ENCODE data around the gene AKAP17A.
"Not testable (repeated sequence)": the region's sequence is repeated elsewhere in the genome, so short reads cannot be mapped to it uniquely, and the experiment has no call there.

AKAP17A gene

DNA sequence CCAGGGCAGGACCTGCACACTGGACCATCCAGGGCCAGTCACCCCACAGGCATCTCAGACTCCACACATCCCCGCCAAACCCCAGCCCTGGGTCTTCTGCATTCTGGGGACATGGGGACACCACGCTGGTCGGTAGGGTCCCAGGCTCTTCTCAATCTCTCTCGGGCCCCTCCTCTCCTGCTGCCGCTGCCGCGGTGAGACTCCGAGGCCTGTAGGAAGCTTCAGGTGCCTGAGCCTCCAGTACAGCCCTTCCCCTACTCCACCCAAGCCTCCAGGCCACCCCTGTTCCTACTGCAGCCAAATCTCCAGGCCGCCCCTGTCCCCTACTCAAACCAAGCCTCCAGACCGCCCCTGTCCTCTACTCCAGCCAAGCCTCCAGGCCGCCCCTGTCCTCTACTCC, 17.9 kb downstream of the AKAP17A start:
- no peak for DNase-seq (ENCODE audit: low read depth)

DNA sequence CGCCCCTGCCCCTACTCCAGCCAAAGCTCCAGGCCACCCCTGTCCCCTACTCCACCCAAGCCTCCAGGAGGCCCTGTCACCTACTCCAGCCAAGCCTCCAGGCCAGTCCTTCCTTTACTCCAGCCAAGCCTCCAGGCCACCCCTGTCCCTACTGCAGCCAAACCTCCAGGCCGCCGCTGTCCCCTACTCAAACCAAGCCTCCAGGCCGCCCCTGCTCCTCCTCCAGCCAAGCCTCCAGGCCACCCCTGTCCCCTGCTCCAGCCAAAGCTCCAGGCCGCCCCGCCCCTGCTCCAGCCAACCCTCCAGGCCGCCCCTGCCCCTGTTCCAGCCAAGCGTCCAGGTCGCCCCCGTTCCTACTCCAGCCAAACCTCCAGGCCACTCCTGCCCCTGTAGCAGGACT, 18.4 kb downstream of the AKAP17A start:
- no peak for DNase-seq (ENCODE audit: low read depth)

DNA sequence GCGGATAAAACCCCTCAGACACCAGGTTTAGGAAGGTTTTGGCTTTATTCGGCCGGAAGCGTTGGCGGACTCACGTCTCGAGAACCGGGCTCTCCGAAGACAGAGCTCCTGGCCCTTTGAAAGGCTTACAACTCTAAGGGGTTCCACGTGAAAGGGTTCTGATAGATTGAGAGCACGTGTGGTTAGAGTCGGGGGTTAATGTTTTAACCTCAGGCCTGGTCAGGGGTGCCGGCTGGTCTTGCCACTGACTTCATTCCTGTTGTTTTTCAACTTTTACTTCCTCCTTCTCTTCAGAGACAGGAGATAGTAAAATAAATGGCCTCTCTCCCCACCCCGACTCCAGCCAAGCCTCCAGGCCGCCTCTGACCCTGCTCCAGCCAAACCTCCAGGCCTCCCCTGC, 18.8 kb downstream of the AKAP17A start:
- no peak for DNase-seq (ENCODE audit: low read depth)

DNA sequence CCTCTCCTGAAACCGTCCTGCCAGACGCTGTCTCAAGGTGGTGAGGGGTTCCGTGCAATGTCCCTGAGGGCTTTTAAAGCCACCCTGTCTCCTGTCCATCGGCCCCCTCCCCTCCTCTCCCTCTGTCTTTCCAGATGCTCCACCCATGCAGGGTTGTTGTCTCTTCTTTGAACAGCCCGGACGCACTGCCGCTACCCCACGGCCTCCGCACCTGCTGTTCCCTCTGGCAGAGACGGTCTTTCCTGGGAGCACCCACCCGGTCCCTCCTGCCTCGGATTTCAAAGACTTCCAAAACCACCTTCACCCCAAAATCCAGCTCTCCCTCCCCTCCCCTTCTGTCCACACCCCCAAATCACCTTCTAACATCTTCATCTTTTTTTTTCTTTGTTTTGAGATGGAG, 19.3 kb downstream of the AKAP17A start:
- no peak for DNase-seq (ENCODE audit: low read depth)

DNA sequence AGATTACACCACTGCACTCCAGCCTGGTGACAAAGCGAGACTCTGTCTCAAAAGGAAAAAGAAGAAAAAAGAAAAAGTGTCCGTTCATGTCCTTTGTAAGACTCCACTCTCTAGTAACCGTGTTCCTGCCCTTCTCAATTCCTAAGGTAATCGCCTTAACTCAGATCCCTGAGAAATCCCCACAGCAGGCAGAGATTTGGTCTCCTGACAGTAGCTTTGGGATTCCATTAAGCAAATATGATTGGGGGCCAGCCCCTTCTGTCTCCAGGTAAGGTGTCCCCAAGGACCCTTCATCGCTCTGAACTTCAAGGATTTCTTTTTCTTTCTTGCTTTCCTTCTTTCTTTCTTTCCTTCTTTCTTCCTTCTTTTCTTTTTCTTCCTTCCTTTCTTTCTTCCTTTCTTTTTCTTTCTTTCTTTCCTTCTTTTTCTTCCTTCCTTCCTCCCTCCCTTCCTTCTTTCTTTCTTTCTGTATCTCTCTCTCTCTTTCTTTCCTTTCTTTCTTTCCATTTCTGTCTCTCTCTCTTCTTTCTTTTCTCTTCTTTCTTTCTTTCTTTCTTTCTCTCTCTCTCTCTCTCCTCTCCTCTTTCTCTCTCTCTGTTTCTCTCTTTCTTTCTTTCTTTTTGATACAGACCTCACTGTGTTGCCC, 21.4 kb downstream of the AKAP17A start:
- no peak for DNase-seq (ENCODE audit: low read depth)

DNA sequence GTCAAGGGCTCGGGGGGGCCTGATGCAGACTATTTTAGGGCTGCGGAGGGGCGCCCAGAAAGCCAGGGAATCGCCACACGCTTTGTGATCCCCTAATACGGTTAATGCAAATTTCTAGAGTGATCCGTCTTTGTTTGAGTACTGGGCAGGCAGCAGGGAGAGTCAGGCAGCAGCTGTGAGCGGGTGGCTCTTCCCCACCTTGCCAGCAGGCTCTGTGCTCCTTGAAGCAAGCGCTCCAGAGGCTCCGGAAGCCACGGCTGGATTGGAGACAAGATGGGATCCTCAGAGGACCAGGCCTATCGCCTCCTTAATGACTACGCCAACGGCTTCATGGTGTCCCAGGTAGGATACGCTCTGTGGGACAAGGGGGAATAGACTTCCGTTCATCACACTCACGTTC, 23.5 kb downstream of the AKAP17A start, which contains the start of gene ASMT:
TSS of gene ASMT (plus strand) at position 133 of the 400 bp plus-strand sequence. CDS start at position 274, 141 bp downstream.
- no peak for DNase-seq (ENCODE audit: low read depth)

DNA sequence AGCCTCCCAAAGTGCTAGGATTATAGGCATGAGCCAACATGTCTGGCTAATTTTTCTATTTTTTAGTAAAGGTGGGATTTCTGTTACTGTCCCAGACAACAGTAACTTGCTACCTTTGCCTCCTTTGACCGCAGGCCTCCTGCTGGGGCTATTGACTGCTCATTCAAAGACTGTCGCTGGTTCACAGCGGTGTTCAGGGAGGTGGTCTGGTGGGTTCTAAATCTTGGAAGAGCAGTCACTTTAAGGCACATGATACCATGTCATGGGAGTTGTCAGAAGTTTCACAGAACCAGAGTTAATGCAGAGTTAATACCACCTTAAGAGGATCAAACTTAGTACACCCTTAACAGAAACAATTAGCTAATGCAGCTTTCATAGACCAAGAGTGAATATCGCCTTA, 27.3 kb downstream of the AKAP17A start:
- no peak for DNase-seq (ENCODE audit: low read depth)

DNA sequence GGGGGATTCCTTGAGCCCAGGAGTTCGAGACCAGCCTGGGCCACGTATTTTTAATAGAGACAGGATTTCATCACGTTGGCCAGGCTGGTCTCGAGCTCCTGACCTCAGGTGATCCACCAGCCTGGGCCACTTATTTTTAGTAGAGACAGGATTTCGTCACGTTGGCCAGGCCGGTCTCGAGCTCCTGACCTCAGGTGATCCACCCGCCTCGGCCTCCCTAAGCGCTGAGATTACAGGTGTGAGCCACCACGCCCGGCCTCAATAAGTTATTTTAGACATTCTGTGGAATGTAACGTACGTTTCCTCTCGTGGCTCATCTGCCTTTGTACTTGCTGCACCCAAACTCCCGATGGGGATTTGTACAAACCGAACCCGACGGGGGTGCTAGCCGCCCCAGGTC, 32.3 kb downstream of the AKAP17A start:
- DNase-seq (ENCODE audit: low read depth): no peak

DNA sequence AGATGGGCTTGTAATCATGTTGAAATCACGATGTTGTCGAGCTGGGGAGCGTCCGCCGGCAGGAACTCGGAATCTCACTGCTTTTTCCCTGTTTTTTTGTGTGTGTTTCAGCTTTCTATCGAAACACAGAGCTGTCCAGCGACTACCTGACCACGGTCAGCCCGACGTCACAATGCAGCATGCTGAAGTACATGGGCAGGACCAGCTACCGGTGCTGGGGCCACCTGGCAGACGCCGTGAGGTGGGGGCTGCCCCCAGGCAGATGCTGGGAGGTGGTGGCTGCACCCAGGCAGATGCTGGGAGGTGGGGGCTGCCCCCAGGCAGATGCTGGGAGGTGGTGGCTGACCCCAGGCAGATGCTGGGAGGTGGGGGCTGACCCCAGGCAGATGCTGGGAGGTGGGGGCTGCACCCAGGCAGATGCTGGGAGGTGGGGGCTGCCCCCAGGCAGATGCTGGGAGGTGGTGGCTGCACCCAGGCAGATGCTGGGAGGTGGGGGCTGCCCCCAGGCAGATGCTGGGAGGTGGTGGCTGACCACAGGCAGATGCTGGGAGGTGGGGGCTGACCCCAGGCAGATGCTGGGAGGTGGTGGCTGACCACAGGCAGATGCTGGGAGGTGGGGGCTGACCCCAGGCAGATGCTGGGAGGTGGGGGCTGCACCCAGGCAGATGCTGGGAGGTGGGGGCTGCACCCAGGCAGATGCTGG, 32.9 kb downstream of the AKAP17A start:
- DNase-seq (ENCODE audit: low read depth): not testable (repeated sequence)

DNA sequence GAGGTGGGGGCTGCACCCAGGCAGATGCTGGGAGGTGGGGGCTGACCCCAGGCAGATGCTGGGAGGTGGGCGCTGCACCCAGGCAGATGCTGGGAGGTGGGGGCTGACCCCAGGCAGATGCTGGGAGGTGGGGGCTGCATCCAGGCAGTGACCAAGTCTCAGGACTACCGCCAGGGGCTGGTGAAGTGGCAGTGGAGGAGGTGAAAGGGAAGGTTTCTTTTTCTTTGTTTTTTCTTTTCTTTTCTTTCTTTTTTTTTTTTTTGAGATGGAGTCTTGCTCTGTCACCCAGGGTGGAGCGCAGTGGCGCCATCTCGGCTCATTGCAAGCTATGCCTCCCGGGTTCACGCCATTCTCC, 33.4 kb downstream of the AKAP17A start:
- DNase-seq (ENCODE audit: low read depth): not testable (repeated sequence)

DNA sequence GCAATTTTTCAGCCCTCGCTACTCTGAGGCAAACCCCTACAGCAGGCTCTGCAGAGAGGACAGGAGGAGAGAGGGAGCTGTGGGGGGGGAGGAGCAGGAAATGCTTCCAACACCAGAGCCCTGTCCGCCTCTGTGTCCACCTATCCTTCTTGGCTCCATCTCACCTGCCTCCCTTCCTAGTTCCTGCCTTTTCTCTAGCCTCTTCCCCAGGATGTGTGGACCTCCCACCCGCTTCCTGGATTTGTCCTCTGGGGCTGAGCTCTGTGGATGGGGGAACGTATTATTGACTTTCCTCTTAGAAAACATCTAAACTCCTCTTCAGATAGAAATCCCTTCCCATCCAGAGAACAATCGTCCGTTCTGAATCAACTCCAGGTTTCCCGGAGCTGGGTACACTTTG, 37.8 kb downstream of the AKAP17A start:
- no peak for DNase-seq (ENCODE audit: low read depth)

DNA sequence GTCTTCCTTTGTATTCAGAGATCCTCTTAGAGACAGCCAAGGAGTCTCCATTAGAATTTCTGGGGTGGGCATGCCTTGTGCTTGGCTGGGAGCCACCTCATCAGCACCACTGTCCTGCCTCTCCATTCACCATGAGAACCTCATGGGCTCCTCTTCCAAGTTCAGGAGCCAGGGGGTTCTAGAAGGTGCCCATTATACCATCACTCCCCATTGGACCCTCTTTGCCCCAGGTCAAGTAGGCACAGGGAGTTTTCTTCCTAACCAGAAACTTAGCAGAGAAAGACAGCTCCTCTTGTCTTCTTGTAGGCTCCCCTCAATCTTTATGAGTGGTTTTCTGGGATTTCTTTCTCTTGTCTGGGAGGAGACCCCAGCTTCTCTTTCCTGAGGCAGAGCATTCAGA, 54.6 kb downstream of the AKAP17A start:
- DNase-seq (ENCODE audit: low read depth): no peak

DNA sequence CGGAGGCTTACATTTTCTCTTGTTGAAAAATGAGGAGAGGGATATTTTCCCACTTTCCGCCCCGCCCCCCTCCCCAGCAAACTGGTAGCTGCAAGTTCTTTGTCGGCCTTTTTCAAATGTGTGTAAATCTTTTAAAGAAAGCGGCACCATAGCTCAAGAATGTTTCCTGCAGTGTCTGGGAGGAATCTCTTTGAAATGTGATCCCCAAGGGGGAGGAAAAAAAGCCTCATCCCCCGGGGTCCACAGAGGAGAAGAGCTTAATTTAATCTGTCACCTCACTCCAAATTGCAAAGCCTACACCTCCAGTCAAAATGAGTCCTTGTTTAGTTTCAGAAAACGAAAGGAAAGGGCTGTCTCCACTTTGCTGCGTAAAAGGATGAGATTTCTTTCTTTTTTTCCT, 58.2 kb downstream of the AKAP17A start:
- no peak for DNase-seq (ENCODE audit: low read depth)

Data from non-pigmented ciliary epithelial cell (primary cell).